GM03348 (cell line): ENCODE measurements around the gene MGST3.
"Not testable (repeated sequence)": the region's sequence is repeated elsewhere in the genome, so short reads cannot be mapped to it uniquely, and the experiment has no call there.

Source experiments
- DNase-seq: peaks from one replicate; pipeline ENCODE4 v3.0.0; 2012; ENCODE audit warnings: low spot score

The MGST3 gene

DNA sequence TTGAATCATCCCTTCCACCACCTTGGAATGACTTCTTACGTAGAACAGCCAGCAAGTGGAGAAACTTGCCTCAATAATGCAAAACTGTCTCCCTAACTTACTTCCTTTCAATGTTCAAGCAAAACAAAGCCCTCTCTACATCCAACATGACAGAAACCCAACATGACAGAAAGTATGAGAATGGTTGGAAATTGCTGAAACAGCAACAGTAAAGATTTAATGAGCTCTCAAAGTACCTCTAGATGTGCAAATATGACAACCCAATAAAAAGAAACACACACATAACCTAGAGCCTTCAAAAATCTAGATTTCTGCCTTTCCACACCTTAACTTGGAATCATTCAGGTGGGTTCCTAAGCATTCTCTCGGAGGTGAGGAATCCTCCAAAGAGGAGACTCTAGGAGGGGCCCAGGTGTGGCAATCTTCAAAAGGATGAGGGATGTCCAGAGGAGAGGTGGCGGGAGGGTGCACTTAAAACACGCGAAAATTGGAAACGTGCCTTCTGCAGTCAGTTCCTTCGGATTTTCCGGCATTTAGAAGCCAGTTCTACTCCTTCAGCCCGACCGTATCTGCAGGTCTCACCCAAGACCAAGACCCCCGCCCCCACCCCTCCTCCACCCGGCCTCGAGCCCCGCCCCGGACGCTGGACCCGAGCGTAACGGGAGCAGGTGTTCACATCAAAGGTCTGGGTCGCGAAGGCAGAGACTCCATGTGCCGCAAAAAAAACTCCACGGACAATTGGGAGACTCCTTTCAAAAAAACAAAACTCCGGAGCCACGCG is 996 bp upstream of the MGST3 start:
- no peak for DNase-seq

DNA sequence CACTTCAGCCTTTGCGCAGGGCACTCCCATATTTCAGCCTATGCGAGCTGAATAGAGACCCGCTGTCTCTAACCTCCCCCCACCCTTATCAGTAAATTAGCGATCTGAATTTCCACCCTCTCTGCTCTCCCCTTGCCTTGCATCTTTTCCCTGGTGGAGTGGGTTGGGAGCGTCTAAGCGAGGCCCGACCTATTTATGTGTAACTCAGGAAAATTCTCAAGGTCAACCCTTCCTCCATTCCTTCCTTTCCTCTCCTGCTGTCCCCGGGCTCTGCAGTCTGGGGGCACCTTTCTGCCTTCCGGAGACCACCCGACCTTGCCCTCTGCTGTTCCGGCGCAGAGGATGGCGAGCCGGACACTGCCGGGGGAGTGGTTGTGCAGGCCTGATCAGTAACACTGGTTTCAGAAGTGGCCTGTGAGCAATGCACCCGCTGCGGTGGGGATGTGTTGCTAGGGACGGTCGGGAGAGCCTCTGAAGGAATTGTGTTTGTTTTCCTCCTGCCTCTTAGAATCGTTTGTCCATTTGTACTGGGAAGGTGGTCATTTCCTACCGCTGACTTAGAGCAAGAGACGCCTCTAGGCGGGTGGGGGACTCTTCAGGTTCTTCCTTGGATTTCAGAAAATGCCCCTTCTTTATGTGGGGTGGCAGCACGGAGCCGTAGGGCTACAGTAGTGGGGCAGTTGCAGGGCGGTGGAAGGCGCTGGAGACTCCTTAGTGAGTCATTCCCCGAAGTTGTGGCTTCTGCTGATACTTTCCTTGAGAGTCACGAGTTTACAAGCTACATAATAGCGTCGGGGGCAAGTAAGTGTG is 513 bp downstream of the MGST3 start:
- peak; percentile 80 for DNase-seq

- DNase-seq = no peak
These were observed 1.1 kb downstream of the MGST3 start for GRCh38 chr1:165632152-165632469.

DNA sequence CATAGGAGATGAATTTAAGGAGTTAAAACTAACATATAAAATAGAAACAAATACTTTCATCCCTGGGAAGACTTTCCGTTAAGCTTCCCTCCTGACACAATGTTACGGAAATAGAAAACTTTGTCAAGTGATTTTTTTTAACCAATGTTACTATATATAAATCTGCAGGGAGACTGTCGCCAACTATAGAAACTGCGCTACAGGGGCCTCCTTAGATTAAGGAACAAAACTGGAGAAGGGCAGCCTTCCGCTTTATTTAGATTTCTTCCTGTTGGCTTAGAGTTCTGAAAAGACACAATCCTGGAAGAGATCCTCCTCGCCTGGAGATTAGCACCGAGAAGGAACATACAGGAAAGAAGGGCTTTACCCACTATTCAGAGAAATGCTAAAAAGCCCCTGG is 1.5 kb downstream of the MGST3 start:
- no peak for DNase-seq

GRCh38 chr1:165633614-165634013 is 2.6 kb downstream of the MGST3 start:
- peak; percentile 41 for DNase-seq

DNA sequence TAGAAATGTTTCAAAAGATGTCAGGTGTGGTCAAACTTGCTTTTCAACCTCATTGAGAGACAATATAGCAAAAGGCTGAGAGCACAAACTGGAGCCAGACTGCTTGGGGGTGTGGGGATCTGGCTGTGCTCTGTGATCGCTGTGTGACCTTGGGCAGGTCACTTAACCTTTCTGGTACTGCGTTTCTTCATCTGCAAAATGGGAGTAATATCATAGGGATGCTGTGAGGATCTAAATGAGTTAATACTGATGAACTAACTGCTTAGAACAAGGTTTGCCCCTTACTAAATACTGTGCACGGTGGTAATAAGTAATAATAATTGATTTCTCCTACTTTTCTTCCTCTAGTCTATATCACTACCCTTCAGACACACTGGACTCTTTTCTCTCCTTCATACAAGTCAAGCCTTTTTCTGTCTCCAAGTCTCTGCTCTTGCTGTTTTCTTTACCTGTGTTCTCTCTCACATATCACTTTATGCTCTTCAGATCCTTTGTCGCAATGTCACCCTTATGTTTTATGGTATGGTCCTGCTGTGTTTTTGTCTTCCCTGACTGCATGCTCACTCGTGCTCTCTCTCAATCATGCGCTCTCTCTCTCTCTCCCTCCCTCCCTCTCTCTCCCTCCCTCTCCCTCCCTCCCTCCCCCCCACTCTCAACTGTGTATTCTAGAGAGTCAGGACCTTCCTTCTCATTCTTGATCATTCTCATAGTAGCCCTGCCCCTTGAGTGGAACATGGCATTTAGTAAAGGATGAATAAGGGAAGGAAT is 3.3 kb downstream of the MGST3 start:
- DNase-seq = no peak

GRCh38 chr1:165635329-165635728 is 4.3 kb downstream of the MGST3 start:
- DNase-seq = no peak

- DNase-seq = no peak
These were observed 4.8 kb downstream of the MGST3 start for GRCh38 chr1:165635823-165636222.

GRCh38 chr1:165637427-165637826 is 6.4 kb downstream of the MGST3 start:
- peak; percentile 71 for DNase-seq

DNA sequence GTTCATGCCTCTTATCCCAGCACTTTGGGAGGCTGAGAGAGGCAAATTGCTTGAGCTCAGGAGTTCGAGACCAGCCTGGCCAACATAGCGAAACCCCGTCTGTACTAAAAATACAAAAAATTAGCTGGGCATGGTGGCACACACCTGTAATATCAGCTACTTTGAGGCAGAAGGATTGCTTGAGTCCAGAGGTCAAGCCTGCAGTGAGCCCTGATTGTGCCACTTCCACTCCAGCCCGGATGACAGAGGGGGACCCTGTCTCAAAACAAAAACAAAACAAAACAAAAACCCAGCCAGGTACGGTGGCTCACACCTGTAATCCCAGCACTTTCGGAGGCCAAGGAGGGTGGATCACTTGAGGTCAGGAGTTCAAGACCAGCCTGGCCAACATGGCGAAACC is 7.2 kb downstream of the MGST3 start:
- not testable (repeated sequence) for DNase-seq

DNA sequence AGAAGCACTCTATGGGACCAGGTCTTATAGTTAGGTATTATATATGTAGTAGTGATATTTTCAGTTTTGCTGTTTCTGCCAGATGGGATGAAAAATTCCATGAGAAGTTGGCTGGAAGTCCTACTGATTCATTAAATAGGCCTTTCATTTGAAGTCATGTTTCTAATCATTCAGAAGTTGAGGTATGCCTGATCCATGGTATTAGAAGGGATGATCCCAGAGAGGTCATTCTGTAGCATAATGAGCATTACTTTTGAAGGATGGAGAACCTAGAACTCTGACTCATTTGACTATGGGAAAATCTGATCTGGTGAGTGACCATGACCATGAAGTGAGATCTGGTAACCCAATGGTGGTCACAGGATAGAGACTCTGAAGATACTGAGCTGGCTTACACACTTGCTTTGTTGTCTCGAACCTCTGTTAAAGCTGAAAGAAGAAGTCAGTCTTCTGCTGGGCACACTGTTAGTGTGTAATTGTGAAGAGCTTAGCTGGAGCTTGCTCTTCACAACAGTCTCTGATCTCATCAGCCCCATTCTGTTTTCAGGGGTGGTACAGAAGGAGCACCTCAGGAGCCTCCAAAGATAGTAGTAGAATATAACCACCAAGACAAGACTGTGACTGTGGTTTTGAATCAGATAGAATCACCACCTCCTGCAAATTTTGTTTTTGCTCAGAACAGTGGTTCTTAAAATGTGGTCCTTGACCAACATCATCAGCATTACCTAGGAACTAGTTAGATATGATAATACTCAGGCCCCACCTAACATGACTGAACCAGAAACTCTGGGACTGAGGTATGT is 9.0 kb downstream of the MGST3 start:
- DNase-seq = peak; percentile 14

GRCh38 chr1:165641231-165641987 is 10.4 kb downstream of the MGST3 start:
- DNase-seq = no peak

- DNase-seq = no peak
These were observed 13.2 kb downstream of the MGST3 start for GRCh38 chr1:165644064-165644735.

GRCh38 chr1:165645654-165646366 is 14.8 kb downstream of the MGST3 start:
- no peak for DNase-seq

DNA sequence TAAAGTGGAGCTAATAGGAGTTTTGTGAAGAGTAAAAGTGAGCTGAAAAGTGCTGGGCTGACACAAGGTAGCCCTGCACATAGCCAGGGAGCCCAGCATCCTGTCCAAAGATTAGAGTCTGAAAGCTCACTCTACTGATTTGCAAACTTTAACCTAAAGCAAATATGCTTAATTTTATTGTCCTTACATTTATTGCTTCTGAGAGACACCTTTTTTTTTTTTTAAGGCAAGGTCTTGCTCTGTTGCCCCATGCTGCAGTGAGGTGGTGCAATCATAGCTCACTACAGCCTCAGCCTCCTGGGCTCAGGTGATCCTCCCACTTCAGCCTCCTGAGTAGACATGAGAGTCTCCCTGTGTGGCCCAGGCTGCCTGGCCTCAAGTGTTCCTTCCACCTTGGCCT is 16.5 kb downstream of the MGST3 start:
- DNase-seq = no peak

GRCh38 chr1:165647970-165648369 is 16.9 kb downstream of the MGST3 start:
- DNase-seq = no peak

- no peak for DNase-seq
These were observed 18.0 kb downstream of the MGST3 start for GRCh38 chr1:165648919-165649572.

DNA sequence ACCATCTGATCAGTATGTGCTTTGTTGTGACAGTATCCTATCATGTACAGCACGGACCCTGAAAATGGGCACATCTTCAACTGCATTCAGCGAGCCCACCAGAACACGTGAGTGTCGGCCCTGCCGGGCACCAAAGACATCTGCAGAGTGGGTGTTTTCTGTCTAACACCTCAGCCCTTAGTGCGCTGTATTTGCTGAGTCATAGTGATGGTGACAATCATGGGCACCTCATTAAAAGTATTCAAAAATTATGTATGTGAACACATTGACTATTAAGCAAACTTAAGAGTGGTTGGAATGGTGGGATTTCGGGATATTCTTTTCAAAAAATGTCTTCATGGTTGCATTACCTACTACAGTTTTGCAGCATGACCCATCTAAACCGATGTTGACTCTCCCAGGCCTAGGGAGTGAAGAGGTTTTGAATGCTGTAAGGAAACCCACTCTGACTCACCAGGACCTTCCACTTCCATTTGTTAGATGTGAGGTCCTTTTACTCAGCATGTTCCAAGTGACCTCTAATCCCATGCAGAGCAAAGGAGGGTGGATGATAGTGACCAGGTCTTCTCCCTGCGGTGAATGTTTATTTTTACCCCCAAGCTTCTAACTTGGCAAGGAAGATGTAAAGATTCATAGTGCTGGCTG is 20.1 kb downstream of the MGST3 start:
- no peak for DNase-seq
